Renal pelvis (tissue), 4 donors: ENCODE data around the gene IL11. TPM values are rescaled to one million over a fixed set of nuclear protein-coding genes. Genes with fewer than 3 reads are reported as not detected.

Experiments
- DNase-seq: peaks from one replicate; pipeline ENCODE4 v3.0.0-alpha.2; 2013
- polyA plus RNA-seq, 3 donors: library from polyadenylated mRNA; unstranded; fragments of 120-200 nt; gene quantifications; one replicate each; pipeline ENCODE4 v1.2.1, GENCODE V29; 2013; ENCODE audit not compliant: insufficient read length in 3 of 3

IL11 gene
- polyA plus RNA-seq, 3 donors: 1.2 to 2.0 (median 1.5) TPM

- no peak for DNase-seq
Measured at GRCh38 chr19:55353803-55354697, 16.2 kb downstream of the IL11 start.

DNA sequence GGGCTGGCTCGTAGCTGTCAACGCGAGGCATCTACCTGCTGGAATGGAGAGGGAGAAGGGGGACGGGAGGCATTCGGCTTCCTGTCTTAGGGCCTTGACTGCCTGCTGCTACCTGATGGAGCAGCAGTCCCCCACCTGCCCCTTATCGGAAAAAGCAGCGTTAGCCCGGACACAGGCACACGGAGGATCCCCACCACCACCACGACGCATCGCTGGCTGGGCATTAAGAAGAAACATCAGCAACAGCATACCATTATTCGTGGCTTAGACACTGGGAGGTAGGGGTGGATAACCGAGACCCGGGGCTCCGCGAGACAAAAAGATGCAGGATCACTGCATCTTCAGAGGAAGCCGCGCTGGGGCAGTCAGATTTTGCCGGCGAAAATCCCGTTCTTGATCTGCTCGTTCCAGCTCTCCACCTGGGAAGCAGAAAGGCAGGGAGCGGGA, 16.9 kb downstream of the IL11 start:
- no peak for DNase-seq

DNA sequence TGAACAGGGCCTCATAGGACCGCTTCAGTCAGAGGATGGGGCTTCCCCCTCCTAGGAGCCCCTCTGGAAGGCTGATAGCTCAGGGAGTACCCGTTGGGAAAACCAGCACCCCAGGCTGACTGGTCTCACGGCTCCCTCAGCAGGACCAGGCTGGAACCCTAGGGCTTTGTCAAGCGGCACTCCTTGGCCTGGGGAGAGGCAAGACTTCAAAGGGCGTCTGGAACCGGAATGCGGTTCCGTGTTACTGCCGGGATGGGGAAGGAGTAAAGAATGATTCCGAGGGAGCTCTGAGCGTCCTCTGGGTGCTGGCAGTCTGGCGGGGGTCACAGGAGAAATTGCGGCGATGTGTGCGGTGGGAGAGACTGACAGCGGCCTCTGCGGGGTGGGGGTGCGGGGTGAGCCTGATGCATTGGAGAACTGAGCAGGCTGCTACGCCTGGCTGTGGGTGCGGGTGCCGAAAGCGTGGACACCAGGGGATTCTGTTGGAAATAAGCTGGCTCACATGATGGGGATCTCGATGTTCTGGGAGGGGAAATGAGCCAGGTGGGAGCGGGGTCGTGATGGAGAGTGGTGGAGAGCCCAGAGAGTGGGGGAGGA, 17.6 kb downstream of the IL11 start:
- no peak for DNase-seq

DNA sequence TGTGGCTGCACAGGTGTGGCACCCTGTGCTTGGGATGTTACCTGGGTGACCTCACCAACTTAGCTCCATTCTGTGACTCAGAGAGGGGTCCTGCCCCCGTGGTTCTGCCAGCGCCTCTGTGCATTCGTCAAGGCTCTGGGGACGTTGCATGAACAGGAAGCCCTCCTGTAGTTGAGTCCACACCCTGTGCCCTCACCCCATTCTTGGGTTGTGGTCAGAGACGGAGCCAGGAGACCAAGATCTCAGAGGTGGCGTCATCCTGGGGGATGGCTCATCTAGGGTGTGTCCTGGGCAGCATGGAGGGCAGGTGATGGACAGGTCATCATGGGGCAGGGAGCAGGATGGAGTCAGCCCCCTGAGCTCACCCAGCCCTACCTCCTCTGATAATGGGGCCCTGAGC, 18.2 kb downstream of the IL11 start:
- no peak for DNase-seq

- DNase-seq: no peak
Measured at GRCh38 chr19:55350620-55351315, 19.5 kb downstream of the IL11 start.

- DNase-seq: no peak
Measured at GRCh38 chr19:55348317-55349034, 21.8 kb downstream of the IL11 start.

DNA sequence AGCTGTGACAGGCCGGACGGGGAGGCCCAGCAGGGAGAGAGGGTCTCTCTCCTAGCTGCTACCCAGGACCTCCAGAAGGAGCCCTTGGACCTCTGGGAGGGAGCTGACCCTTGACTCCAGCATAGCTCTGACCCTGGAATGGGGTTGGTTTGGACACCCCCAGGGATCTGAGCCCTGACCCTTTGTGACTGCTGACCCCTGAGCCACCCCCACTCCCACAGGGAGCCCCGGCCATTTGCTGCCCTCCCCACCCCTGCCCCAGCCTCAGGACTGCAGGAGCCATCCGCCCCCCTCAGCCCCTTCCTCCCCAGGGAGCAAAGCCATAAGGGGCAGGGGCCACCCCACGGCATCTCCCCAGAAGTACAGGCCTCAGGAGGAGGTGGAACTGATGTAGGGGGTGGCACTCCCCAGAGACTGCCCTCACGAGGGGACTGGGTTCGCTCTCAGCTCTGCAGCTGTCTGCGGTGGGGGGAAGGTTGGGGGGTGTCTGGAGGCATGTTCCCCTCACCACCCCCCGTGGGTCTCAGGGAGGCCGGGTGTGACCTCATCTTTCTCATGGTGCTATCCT, 22.7 kb downstream of the IL11 start:
- no peak for DNase-seq

DNA sequence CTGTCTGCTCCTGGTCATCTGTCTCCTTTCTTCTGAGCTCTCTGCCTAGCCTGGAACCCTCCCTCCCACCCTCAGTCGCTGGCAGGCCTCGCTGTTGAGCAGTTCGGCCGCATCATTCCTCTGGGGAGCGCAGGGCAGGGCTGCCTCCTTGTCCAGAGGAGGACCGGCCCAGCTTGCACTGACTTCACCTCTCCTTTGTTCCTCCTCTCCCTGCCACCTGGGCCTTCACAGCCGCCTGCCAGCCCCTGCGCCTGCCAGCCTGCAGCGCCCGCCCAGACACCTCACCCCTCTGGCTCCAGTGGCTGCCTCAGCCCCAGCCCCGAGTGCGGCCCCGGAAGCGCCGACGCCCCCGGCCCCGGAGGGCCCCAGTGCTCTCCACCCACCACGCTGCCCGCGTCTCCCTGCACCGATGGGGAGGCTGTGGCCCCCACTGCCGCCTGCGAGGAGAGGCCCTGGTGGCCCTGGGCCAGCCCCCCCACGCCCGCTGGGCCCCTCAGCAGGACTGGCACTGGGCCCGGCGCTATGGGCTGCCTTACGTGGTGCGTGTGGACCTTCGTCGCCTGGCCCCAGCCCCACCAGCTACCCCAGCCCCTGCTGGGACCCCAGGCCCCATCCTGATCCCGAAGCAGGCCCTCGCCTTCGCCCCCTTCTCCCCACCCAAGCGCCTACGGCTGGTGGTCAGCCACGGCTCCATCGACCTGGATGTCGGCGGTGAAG, 23.4 kb downstream of the IL11 start:
- DNase-seq: no peak

DNA sequence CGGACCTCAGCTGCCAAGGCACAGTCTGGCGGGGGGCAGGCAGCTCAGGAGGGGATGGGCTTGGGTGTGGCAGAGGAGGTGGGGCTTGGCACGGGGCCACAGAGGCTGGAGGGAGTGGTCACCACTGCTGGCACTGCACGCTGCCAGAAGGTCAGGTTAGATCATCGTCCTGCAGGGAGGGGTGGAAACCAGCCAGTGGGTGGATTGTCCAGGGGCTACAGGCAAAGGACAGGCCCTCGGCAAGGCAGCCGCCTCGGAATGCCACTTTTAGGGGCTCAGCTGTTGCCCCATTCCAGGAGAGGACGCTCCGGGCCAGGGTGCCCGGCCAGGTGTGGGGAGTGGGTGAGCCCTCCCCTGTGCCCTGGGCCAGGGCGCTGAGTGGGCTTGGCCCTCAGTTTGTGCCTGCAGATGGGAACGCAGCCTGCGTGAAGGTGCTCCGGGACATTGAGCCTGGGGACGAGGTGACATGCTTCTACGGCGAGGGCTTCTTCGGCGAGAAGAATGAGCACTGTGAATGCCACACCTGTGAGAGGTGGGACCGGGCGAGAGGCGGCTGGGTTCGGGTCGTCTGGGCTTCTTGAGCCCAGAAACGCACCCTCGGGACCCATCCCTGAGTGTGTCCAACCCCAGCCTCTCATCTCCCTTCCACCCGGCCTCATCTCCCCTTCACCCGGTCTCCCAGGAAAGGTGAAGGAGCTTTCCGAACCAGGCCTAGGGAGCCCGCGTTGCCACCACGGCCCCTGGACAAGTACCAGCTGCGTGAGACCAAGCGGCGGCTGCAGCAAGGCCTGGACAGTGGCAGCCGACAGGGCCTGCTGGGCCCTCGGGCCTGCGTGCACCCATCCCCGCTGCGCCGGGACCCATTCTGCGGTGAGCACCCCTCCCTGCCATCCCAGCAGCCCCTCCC, 24.2 kb downstream of the IL11 start:
- DNase-seq: no peak

DNA sequence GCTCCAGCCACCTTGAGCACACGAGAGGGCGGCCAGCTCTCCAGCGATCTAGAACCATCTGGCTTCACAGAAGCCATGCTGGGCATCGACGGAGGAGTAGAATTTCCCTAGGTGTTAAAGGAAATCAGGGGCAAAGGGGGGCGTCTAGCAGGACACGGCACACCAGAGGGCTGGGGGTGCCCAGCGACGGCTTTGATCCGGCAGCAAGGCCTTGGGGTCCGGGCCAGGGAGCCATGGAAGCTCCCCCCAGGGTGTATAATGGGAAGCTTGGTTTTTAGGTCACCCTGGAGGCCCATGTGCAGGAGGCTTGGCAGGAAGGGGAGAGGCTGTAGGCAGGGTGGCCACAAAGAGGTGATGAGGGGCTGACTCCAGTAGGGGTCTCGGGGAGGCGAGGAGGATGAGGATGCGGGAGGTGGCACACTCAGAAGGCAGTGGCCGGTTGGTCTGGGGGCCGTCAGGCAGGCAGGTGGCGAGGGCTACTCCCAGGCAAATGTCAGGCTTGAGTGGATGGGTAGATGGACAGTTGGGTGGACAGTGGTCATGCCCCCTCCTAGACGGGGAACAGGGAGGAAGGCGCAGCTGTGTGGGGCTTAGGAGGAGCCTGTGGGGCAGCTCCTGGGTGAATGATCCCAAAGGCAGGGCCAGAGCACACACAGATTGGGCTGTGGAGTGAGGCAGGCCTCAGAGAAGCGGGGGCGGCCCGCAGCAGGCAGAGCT, 25.0 kb downstream of the IL11 start:
- no peak for DNase-seq

- DNase-seq: no peak
Measured at GRCh38 chr19:55344444-55344843, 25.8 kb downstream of the IL11 start.

DNA sequence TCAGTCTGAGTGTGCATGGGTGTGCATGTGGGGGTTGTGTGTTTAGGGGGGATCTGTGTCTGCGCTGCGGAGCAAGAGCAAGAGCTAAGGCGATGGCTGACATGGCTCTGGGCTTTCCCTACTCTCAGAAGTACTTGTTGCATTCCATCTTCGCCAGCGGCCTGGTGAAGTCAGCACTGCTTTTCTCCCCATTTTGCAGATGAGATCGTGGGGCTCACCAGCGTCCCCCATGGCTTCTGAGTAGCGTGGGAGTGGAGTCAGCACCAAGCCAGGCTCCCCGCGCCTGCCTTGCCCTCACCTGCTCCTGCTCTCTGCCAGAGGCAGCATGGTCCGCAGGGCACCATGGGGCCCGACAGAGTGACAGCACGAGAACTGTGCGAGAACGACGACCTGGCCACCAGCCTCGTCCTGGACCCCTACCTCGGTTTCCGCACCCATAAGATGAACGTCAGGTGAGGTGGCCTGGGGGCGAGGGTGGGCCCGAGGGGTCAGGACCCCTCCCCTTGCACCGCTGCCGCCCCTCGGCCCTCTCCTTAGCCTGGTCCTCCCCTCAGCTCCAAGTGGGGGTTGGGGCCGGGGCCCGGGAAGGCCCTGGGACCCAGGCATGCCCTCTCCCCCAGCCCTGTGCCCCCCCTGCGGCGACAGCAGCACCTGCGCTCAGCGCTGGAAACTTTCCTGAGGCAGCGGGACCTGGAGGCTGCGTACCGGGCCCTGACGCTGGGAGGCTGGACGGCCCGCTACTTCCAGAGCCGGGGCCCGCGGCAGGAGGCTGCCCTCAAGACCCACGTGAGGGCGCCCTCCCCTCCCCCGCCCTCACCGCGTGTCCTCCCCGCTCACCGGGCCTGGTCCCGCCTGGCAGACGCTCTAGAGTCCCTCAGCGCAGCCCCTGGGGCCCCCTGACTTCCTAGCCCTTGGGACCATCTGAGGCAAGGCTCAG, 28.4 kb downstream of the IL11 start:
- DNase-seq: no peak

DNA sequence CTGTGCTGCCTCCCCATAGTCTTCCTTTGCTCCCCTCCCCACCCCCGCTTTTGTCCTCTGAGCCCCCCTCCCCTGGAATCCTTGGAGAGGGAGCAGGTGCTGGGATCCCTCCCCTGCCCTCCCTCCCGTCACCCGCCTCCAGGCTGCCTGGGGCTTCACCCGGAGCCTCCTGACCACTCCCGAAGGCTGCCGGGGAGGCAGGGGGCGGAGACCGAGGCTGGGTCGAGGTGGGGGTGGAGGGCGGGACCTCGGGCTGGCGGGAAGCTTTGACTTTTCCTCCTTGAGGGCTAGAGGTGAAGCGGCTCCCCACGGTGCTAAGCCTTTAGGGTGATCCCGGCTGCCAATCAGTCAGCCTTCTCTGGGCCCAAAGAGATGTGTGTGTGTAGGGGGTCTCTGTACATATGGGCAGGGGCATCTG, 29.1 kb downstream of the IL11 start:
- peak; percentile 65 for DNase-seq

GRCh38 chr19:55340784-55341147, 29.5 kb downstream of the IL11 start:
- no peak for DNase-seq

DNA sequence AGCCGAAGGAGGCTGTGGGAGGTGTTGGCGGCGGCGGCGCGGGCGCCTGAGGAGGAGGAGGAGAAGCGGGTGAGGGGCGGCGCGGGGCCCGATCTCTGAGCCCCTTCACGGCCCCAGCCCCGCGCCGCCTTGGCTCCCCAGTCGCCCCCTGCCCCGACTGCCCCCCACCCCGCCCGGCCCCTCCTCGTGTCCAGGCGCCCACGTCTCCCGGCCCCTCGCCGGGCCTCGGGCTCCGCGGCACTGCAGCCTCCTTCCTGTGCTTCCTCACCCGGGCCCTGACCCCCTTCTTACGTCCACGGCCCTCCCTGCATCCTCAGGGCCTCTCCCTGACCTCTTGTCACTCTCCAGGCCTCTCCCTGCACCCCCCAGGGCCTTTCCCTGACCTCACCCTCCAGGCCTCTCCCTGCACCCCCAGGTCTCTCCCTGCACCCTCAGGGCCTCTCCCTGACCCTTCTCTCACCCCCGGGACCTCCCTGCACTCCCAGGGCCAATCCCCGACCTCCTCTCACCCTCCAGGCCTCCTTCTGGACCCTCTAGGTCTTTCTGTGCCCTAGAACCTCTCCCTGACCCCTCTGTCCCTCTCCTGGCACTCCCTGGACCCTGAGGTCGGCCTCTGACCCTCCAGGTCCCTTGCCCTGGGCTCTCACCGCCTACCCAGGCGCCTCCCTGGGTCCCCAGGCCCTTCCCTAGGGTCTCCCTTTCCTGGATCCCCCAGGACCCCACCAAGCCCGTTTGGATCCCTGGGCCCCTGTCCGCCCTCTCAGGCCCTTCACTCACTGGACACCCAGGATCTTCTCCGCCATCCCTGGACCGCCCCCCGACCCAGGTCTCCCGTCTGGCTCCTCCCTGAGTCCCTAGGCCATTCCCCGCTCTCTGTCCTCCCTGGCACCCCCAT, 30.1 kb downstream of the IL11 start:
- no peak for DNase-seq

DNA sequence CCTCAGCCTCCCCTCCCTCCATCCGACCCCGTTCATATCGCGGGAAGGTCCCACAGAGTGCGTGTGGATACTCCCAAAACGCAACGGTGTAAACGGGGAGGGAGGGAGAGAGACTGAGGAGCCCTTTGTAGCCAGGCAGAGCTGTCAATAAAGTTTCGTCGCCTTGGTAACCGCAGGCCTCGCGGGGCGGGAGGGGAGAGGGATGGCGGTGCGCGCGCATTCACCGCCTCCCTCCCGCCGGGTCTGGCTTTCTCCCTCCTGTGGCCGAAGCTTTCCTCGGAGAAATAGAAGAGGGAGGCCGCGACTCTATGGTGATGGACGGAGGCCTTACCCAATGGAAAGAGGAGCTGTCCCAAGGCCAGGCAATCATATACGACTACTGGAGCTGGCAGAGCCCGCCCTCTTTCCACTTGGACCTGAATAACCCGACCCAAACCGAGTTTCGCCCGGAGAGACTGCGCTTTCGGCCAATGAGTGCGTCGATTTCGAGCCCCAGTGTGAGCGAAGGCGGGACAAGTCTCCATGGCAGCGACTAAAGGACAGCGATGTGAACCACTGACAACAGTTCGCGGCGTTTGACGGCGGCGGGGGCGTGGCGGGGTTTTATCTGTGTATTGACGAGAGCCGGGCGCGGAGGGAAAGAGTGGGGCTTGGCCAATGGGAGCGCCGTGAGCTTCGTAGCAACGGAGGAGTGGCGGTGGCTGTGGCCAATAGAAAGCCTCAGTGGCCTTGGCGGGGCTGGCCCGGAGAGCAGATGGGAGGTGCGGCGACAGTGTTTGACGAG, 31.0 kb downstream of the IL11 start, which contains the start of gene KMT5C:
KMT5C (plus strand) TSS at position 772 of the 784 bp plus-strand sequence. CDS start 2,061 bp downstream, outside the sequence.
- peak; percentile 100 for DNase-seq
